Activated CD4-positive, alpha-beta T cell treated with anti-CD3 and anti-CD28 coated beads, Interleukin-2, amount 10 ng/mL, durations not matched to agents 24 days and 14 days (primary cell): ENCODE results near the gene RAP1A. TPM values are rescaled to one million over a fixed set of nuclear protein-coding genes. Genes with fewer than 3 reads are reported as not detected.
"Not testable (repeated sequence)": the region's sequence is repeated elsewhere in the genome, so short reads cannot be mapped to it uniquely, and the experiment has no call there.

Experiments
- DNase-seq: peaks from one replicate; pipeline ENCODE4 v3.0.0; 2022
- H3K27ac Mint-ChIP-seq: one replicate; pipeline ENCODE4 v1.8.0; 2022; ENCODE audit warnings: mild to moderate bottlenecking, mixed read lengths
- H3K27me3 Mint-ChIP-seq: one replicate; pipeline ENCODE4 v1.8.0; 2022; ENCODE audit warnings: mixed read lengths
- H3K36me3 Mint-ChIP-seq: one replicate; pipeline ENCODE4 v1.8.0; 2022; ENCODE audit warnings: low read depth, mild to moderate bottlenecking, mixed read lengths
- H3K4me1 Mint-ChIP-seq: one replicate; pipeline ENCODE4 v1.8.0; 2021; ENCODE audit warnings: mixed read lengths
- H3K4me3 Mint-ChIP-seq: one replicate; pipeline ENCODE4 v1.8.0; 2022; ENCODE audit warnings: mild to moderate bottlenecking, moderate library complexity, mixed read lengths
- H3K9me3 Mint-ChIP-seq: one replicate; pipeline ENCODE4 v1.8.0; 2021; ENCODE audit warnings: mixed read lengths
- intact Hi-C: fragments of 100-400 bp; cut with micrococcal nuclease; formaldehyde crosslinking; loops from one replicate; pipeline ENCODE4 v1.15.1; 2023
- total RNA-seq: library from RNA; stranded (reverse); gene quantifications from 2 replicates; pipeline ENCODE4 v1.2.3, GENCODE V29; 2022

RAP1A gene
- total RNA-seq, 1 donor from 2014 or later: 306 TPM

GRCh38 chr1:111737216-111738132, 117.9 kb downstream of the RAP1A start:
- H3K4me3 Mint-ChIP-seq: peak overlapping the region; percentile 96
- no peaks in the 10 kb centered on the region for H3K9me3 Mint-ChIP-seq
- no peaks in the 10 kb centered on the region for H3K36me3 Mint-ChIP-seq
- intact Hi-C loops: loop anchor here (2.0 to 5.0 kb wide), 2 partner anchors 23 to 1100 kb away; no protein-coding TSS in a partner anchor
- H3K27ac Mint-ChIP-seq: peak overlapping the region; percentile 23
- H3K4me1 Mint-ChIP-seq: peaks cover 28% of the 10 kb centered on the region
- peaks cover 41% of the 10 kb centered on the region for H3K27me3 Mint-ChIP-seq
- no peak for DNase-seq

GRCh38 chr1:111738133-111738435, 118.5 kb downstream of the RAP1A start:
- DNase-seq: no peak
- H3K4me1 Mint-ChIP-seq: peaks cover 27% of the 10 kb centered on the region
- H3K4me3 Mint-ChIP-seq: peak overlapping the region; percentile 96
- peak overlapping the region; percentile 23 for H3K27ac Mint-ChIP-seq
- H3K9me3 Mint-ChIP-seq: no peaks in the 10 kb centered on the region
- intact Hi-C loops: loop anchor here (2.0 to 5.0 kb wide), 2 partner anchors 23 to 1101 kb away; no protein-coding TSS in a partner anchor
- peaks cover 45% of the 10 kb centered on the region for H3K27me3 Mint-ChIP-seq
- no peaks in the 10 kb centered on the region for H3K36me3 Mint-ChIP-seq

GRCh38 chr1:111738436-111739193, 119.0 kb downstream of the RAP1A start:
- peaks cover 48% of the 10 kb centered on the region for H3K27me3 Mint-ChIP-seq
- peak overlapping the region; percentile 92 for H3K27ac Mint-ChIP-seq
- H3K9me3 Mint-ChIP-seq: no peaks in the 10 kb centered on the region
- peak overlapping the region; percentile 96 for H3K4me3 Mint-ChIP-seq
- H3K36me3 Mint-ChIP-seq: no peaks in the 10 kb centered on the region
- peaks cover 24% of the 10 kb centered on the region for H3K4me1 Mint-ChIP-seq
- intact Hi-C loops: loop anchor here (1.0 to 5.0 kb wide), 3 partner anchors 17 to 1101 kb away; partner anchors contain the start of gene DDX20
- DNase-seq: peak; percentile 89

- Mint-ChIP-seq H3K4me3 (peak within 1 kb of the TSS; percentile 96), H3K27me3 (peaks cover 52% of the 10 kb centered on the region), H3K4me1 (peaks cover 21% of the 10 kb centered on the region), H3K9me3 (no peaks in the 10 kb centered on the region), H3K36me3 (no peaks in the 10 kb centered on the region), H3K27ac (peak within 1 kb of the TSS; percentile 92)
- intact Hi-C loops: loop anchor here (1.0 to 5.0 kb wide), 3 partner anchors 16 to 1102 kb away; partner anchors contain the start of gene DDX20
- DNase-seq: peak; percentile 95
Observed at GRCh38 chr1:111739194-111739924, 119.8 kb downstream of the RAP1A start, which contains the start of gene INKA2. INKA2 (minus strand) TSS chr1:111739395; CDS start chr1:111739242, 153 bp downstream.

GRCh38 chr1:111739925-111740765, 120.6 kb downstream of the RAP1A start:
- Mint-ChIP-seq H3K27me3 (peaks cover 54% of the 10 kb centered on the region), H3K27ac (no peak overlapping the region), H3K4me1 (peaks cover 21% of the 10 kb centered on the region), H3K36me3 (no peaks in the 10 kb centered on the region), H3K9me3 (no peaks in the 10 kb centered on the region), H3K4me3 (peak overlapping the region; percentile 96)
- DNase-seq: peak; percentile 74
- intact Hi-C loops: loop anchor here (1.0 to 5.0 kb wide), 3 partner anchors 15 to 1103 kb away; partner anchors contain the start of gene DDX20

GRCh38 chr1:111742292-111742691, 122.7 kb downstream of the RAP1A start:
- Mint-ChIP-seq H3K4me1 (peaks cover 24% of the 10 kb centered on the region), H3K27me3 (peaks cover 49% of the 10 kb centered on the region)
- H3K9me3 Mint-ChIP-seq, H3K36me3 Mint-ChIP-seq, H3K27ac Mint-ChIP-seq, DNase-seq, intact Hi-C loops, H3K4me3 Mint-ChIP-seq: not testable (repeated sequence)

- H3K36me3 Mint-ChIP-seq: no peaks in the 10 kb centered on the region
- intact Hi-C loops: no loop called here
- H3K27ac Mint-ChIP-seq: no peak overlapping the region
- no peak overlapping the region for H3K4me3 Mint-ChIP-seq
- DNase-seq: no peak
- peaks cover 42% of the 10 kb centered on the region for H3K27me3 Mint-ChIP-seq
- no peaks in the 10 kb centered on the region for H3K9me3 Mint-ChIP-seq
- peaks cover 22% of the 10 kb centered on the region for H3K4me1 Mint-ChIP-seq
Observed at GRCh38 chr1:111742938-111743549, 123.5 kb downstream of the RAP1A start.

GRCh38 chr1:111743679-111744101, 124.1 kb downstream of the RAP1A start:
- no peak for DNase-seq
- Mint-ChIP-seq H3K4me1 (peaks cover 21% of the 10 kb centered on the region), H3K36me3 (no peaks in the 10 kb centered on the region), H3K4me3 (no peak overlapping the region), H3K27me3 (peaks cover 41% of the 10 kb centered on the region), H3K27ac (no peak overlapping the region), H3K9me3 (no peaks in the 10 kb centered on the region)
- intact Hi-C loops: no loop called here

- no peaks in the 10 kb centered on the region for H3K9me3 Mint-ChIP-seq
- no peaks in the 10 kb centered on the region for H3K36me3 Mint-ChIP-seq
- peaks cover 32% of the 10 kb centered on the region for H3K27me3 Mint-ChIP-seq
- DNase-seq: no peak
- peaks cover 13% of the 10 kb centered on the region for H3K4me1 Mint-ChIP-seq
- no peak overlapping the region for H3K27ac Mint-ChIP-seq
- intact Hi-C loops: no loop called here
- H3K4me3 Mint-ChIP-seq: no peak overlapping the region
Observed at GRCh38 chr1:111745675-111746613, 126.4 kb downstream of the RAP1A start.

GRCh38 chr1:111746614-111746999, 127.0 kb downstream of the RAP1A start:
- no peak for DNase-seq
- Mint-ChIP-seq H3K36me3 (no peaks in the 10 kb centered on the region), H3K4me3 (no peak overlapping the region), H3K27ac (no peak overlapping the region), H3K27me3 (peaks cover 27% of the 10 kb centered on the region), H3K4me1 (peaks cover 13% of the 10 kb centered on the region), H3K9me3 (no peaks in the 10 kb centered on the region)
- intact Hi-C loops: no loop called here

GRCh38 chr1:111747282-111747734, 127.7 kb downstream of the RAP1A start:
- H3K9me3 Mint-ChIP-seq: no peaks in the 10 kb centered on the region
- DNase-seq: peak; percentile 93
- no peak overlapping the region for H3K27ac Mint-ChIP-seq
- H3K36me3 Mint-ChIP-seq: no peaks in the 10 kb centered on the region
- H3K4me1 Mint-ChIP-seq: peaks cover 18% of the 10 kb centered on the region
- H3K27me3 Mint-ChIP-seq: peaks cover 23% of the 10 kb centered on the region
- intact Hi-C loops: loop anchor here (1.0 kb wide), 3 partner anchors 32 to 266 kb away; no protein-coding TSS in a partner anchor
- no peak overlapping the region for H3K4me3 Mint-ChIP-seq
